ENCODE data around the gene SNRPA1. TPM values are rescaled to one million over a fixed set of nuclear protein-coding genes. Genes with fewer than 3 reads are reported as not detected.

The SNRPA1 gene
- total and polyA plus RNA-seq, 2 donors (not counting 1 experiment from before 2014, with no cell fraction given), result 97.7 to 113 TPM

DNA sequence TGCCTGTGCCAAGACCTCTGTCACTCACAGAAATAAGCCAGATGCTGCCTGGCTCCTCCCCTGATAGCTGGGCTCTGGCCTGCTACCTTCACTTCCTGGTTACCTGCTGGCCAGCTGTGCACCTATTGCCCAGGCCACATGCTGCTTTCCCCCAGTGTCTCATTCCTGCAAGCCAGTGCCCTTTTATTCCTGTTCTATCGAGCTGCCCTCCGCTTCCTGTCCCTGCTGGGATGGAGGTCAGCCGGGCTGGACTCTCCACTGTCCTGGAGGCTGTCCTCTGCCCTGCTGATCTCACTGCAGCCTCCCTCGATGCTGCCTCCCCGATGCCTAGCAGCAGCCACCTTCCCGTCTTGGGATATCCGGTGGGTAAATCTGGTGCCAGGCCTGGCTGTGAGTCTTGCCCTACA lies 37.0 kb upstream of the SNRPA1 start:
- WGBS (ENCODE audit: insufficient coverage), result 90% methylated on average over 5 of the region's 7 CpGs
- CTCF ChIA-PET, result no interaction called here
- Mint-ChIP-seq H3K27me3 (peaks cover 32% of the 10 kb centered on the region), H3K4me1 (peaks cover 10% of the 10 kb centered on the region), H3K27ac (no peak overlapping the region), H3K9me3 (ENCODE audit: insufficient read depth) (peaks cover 2% of the 10 kb centered on the region), H3K4me3 (no peak overlapping the region)
- POLR2A ChIA-PET, result no interaction called here
- H3K9ac ChIP-seq (ENCODE audit: low read length), result no peak overlapping the region
- H3K9me3 ChIP-seq (ENCODE audit: control extremely low read depth in 1 of 3, control insufficient read depth in 2 of 3, insufficient read depth in 1 of 3, low read length in 2 of 3), result peaks cover 5 to 53% (median 16%) of the 10 kb centered on the region in 3 donors
- H3K36me3 ChIP-seq (replicated peaks in 1 of 2; ENCODE audit: control extremely low read depth in 1 of 2, control insufficient read depth in 1 of 2, extremely low read depth in 1 of 2, insufficient read depth in 2 of 2, low read length in 1 of 2), result no peaks in the 10 kb centered on the region
- H3K27ac ChIP-seq (ENCODE audit: low read length in 2 of 2), result no peak overlapping the region
- no peak overlapping the region for H2AFZ ChIP-seq (ENCODE audit: insufficient read depth, low read depth, low read length, poor library complexity, severe bottlenecking)
- peaks cover 0 to 16% (median 0%) of the 10 kb centered on the region in 4 experiments for H3K27me3 ChIP-seq (replicated peaks in 1 of 4; ENCODE audit: control extremely low read depth in 1 of 4, control insufficient read depth in 3 of 4, insufficient read depth in 4 of 4, low read length in 3 of 4)
- peaks cover 4 to 12% of the 10 kb centered on the region in 2 donors for H3K4me1 ChIP-seq (ENCODE audit: control insufficient read depth in 2 of 2, insufficient read depth in 2 of 2, low read length in 2 of 2)
- H4K20me1 ChIP-seq (ENCODE audit: control insufficient read depth, insufficient read depth, low read length, poor library complexity, severe bottlenecking), result no peaks in the 10 kb centered on the region
- H3K79me2 ChIP-seq (ENCODE audit: control insufficient read depth, insufficient read depth, low read length), result no peaks in the 10 kb centered on the region
- no peak for TF ChIP-seq CTCF (IDR thresholded peaks at IDR 0.05)
- TF ChIP-seq EZH2 (IDR thresholded peaks at IDR 0.05; ENCODE audit: borderline replicate concordance, insufficient read depth, low read depth, low read length, poor library complexity, severe bottlenecking), result no peak
- no peak overlapping the region for H3K4me3 ChIP-seq (ENCODE audit: control extremely low read depth in 1 of 5, extremely low read depth in 1 of 5, insufficient read depth in 1 of 5, low read depth in 2 of 5, low read length in 4 of 5)
- ATAC-seq (ENCODE audit: low read depth), result no peak
- intact Hi-C loops (cut with micrococcal nuclease), result no loop called here
- no peak overlapping the region for H3K4me2 ChIP-seq (replicated peaks; ENCODE audit: low read depth, low read length, poor library complexity, severe bottlenecking)
- DNase-seq, result no peak

GRCh38 chr15:101329867-101330380 lies 34.9 kb upstream of the SNRPA1 start:
- no peak overlapping the region for H2AFZ ChIP-seq (ENCODE audit: insufficient read depth, low read depth, low read length, poor library complexity, severe bottlenecking)
- intact Hi-C loops (cut with micrococcal nuclease), result no loop called here
- no peak overlapping the region for H3K27ac ChIP-seq (ENCODE audit: low read length in 2 of 2)
- H3K4me1 ChIP-seq (ENCODE audit: control insufficient read depth in 2 of 2, insufficient read depth in 2 of 2, low read length in 2 of 2), result peaks cover 4 to 12% of the 10 kb centered on the region in 2 donors
- H3K27me3 ChIP-seq (replicated peaks in 1 of 4; ENCODE audit: control extremely low read depth in 1 of 4, control insufficient read depth in 3 of 4, insufficient read depth in 4 of 4, low read length in 3 of 4), result peaks cover 0 to 21% (median 0%) of the 10 kb centered on the region in 4 experiments
- H3K4me3 ChIP-seq (ENCODE audit: control extremely low read depth in 1 of 5, extremely low read depth in 1 of 5, insufficient read depth in 1 of 5, low read depth in 2 of 5, low read length in 4 of 5), result no peak overlapping the region
- DNase-seq (no peak), ATAC-seq (ENCODE audit: low read depth) (no peak)
- H3K27ac Mint-ChIP-seq, result no peak overlapping the region
- H3K36me3 ChIP-seq (replicated peaks in 1 of 2; ENCODE audit: control extremely low read depth in 1 of 2, control insufficient read depth in 1 of 2, extremely low read depth in 1 of 2, insufficient read depth in 2 of 2, low read length in 1 of 2), result no peaks in the 10 kb centered on the region
- H3K9ac ChIP-seq (ENCODE audit: low read length), result no peak overlapping the region
- TF ChIP-seq CTCF (IDR thresholded peaks at IDR 0.05), result no peak
- TF ChIP-seq EZH2 (IDR thresholded peaks at IDR 0.05; ENCODE audit: borderline replicate concordance, insufficient read depth, low read depth, low read length, poor library complexity, severe bottlenecking), result no peak
- CTCF ChIA-PET, result no interaction called here
- H3K4me3 Mint-ChIP-seq, result no peak overlapping the region
- 76% methylated on average over 9 of the region's 9 CpGs for WGBS (ENCODE audit: insufficient coverage)
- peaks cover 42% of the 10 kb centered on the region for H3K27me3 Mint-ChIP-seq
- peaks cover 0 to 44% (median 16%) of the 10 kb centered on the region in 3 donors for H3K9me3 ChIP-seq (ENCODE audit: control extremely low read depth in 1 of 3, control insufficient read depth in 2 of 3, insufficient read depth in 1 of 3, low read length in 2 of 3)
- H4K20me1 ChIP-seq (ENCODE audit: control insufficient read depth, insufficient read depth, low read length, poor library complexity, severe bottlenecking), result no peaks in the 10 kb centered on the region
- no peaks in the 10 kb centered on the region for H3K79me2 ChIP-seq (ENCODE audit: control insufficient read depth, insufficient read depth, low read length)
- POLR2A ChIA-PET, result no interaction called here
- H3K4me1 Mint-ChIP-seq, result peaks cover 8% of the 10 kb centered on the region
- peaks cover 2% of the 10 kb centered on the region for H3K9me3 Mint-ChIP-seq (ENCODE audit: insufficient read depth)
- no peak overlapping the region for H3K4me2 ChIP-seq (replicated peaks; ENCODE audit: low read depth, low read length, poor library complexity, severe bottlenecking)

Measured in B cell (primary cell).